ENCODE measurements around the gene TMEM150A. TPM values are rescaled to one million over a fixed set of nuclear protein-coding genes. Genes with fewer than 3 reads are reported as not detected.

The TMEM150A gene
- total and polyA plus RNA-seq, 2 of the 13 experiments (the other 11 are each of a cell fraction or from before 2014, with no cell fraction given): 30.1 to 70.4 TPM

DNA sequence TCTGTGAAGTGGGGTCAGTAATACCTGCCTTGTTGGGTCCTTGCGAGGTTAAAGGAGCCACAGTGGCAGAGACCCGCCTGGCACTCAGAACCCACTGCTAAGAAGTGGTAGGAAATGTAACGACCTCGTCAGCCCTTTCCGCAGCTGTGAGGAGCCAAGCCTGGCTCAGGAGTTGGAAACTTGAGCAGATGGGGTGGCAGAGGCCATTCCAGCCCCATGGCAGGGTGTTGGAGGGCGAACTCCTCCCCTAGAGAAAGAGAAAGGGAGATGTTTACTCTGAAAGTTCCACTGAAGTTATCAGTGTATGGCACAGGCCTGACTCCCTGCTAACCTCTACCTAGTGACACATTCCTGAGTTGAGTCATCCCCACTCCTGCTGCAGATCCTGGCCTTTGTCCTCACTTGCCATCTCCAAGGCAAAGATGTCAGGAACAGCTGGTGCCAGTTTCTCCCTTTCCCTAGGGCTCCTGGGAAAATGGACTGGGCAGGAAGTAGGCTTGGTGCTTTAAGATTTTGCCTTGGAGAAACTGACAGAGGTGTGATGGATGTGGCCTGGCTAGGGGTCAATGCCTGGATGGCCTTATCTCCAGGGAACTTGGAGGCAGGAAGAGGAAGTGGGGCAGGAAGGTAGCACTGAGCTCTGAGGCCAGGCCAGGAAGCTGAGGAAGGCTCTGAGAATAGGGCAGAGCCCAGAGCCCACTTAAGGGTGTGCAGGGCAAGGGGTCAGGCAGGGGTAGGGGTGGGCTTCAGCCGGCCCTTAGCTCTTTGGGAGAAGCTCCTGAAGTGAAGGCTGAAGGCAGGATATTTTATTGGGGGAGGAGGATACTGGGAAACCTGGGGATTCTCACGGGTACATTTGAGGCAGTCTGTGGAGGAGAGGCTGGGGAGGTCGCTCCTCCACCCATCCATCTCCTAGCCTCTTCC, 17.4 kb downstream of the TMEM150A start (continued):
- TF ChIP-seq, protein P1, sequence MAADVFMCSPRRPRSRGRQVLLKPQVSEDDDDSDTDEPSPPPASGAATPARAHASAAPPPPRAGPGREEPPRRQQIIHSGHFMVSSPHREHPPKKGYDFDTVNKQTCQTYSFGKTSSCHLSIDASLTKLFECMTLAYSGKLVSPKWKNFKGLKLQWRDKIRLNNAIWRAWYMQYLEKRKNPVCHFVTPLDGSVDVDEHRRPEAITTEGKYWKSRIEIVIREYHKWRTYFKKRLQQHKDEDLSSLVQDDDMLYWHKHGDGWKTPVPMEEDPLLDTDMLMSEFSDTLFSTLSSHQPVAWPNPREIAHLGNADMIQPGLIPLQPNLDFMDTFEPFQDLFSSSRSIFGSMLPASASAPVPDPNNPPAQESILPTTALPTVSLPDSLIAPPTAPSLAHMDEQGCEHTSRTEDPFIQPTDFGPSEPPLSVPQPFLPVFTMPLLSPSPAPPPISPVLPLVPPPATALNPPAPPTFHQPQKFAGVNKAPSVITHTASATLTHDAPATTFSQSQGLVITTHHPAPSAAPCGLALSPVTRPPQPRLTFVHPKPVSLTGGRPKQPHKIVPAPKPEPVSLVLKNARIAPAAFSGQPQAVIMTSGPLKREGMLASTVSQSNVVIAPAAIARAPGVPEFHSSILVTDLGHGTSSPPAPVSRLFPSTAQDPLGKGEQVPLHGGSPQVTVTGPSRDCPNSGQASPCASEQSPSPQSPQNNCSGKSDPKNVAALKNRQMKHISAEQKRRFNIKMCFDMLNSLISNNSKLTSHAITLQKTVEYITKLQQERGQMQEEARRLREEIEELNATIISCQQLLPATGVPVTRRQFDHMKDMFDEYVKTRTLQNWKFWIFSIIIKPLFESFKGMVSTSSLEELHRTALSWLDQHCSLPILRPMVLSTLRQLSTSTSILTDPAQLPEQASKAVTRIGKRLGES (CRISPR knock-in tag; IDR thresholded peaks at IDR 0.05; ENCODE audit: borderline replicate concordance): no peak
- TF ChIP-seq, protein P2, sequence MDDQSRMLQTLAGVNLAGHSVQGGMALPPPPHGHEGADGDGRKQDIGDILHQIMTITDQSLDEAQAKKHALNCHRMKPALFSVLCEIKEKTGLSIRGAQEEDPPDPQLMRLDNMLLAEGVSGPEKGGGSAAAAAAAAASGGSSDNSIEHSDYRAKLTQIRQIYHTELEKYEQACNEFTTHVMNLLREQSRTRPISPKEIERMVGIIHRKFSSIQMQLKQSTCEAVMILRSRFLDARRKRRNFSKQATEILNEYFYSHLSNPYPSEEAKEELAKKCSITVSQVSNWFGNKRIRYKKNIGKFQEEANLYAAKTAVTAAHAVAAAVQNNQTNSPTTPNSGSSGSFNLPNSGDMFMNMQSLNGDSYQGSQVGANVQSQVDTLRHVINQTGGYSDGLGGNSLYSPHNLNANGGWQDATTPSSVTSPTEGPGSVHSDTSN (CRISPR knock-in tag; IDR thresholded peaks at IDR 0.05; ENCODE audit: borderline replicate concordance): no peak
- TF ChIP-seq RARA (CRISPR knock-in tag; IDR thresholded peaks at IDR 0.05) (peak; percentile 95), SETDB1 (CRISPR knock-in tag; IDR thresholded peaks at IDR 0.05; ENCODE audit: borderline replicate concordance) (no peak), GATAD1 (CRISPR knock-in tag; IDR thresholded peaks at IDR 0.05) (peak; percentile 59), ZNF101 (CRISPR knock-in tag; IDR thresholded peaks at IDR 0.05; ENCODE audit: borderline replicate concordance, low read depth) (no peak), JUN (CRISPR knock-in tag; IDR thresholded peaks at IDR 0.05) (peak; percentile 94), AKAP8 (CRISPR knock-in tag; IDR thresholded peaks at IDR 0.05) (peak; percentile 43), ZNF282 (IDR thresholded peaks at IDR 0.05; ENCODE audit: partially characterized antibody) (no peak), ZNF382 (CRISPR knock-in tag; IDR thresholded peaks at IDR 0.05; ENCODE audit: borderline replicate concordance) (no peak), ZNF747 (CRISPR knock-in tag; IDR thresholded peaks at IDR 0.05; ENCODE audit: borderline replicate concordance) (no peak), ZNF317 (CRISPR knock-in tag; IDR thresholded peaks at IDR 0.05) (no peak; the same call in 1 of the 2 replicates), FOXO1 (CRISPR knock-in tag; IDR thresholded peaks at IDR 0.05) (peak; percentile 81), ZNF205 (CRISPR knock-in tag; IDR thresholded peaks at IDR 0.05) (peak; percentile 70; the same call in 1 of the 2 replicates), KLF16 (CRISPR knock-in tag; IDR thresholded peaks at IDR 0.05) (peak in 1 of 2 experiments; percentile 63; a peak in 2 of 4 replicates), KAT7 (CRISPR knock-in tag; IDR thresholded peaks at IDR 0.05; ENCODE audit: borderline replicate concordance) (peak; percentile 96), ZC3H13 (CRISPR knock-in tag; IDR thresholded peaks at IDR 0.05) (no peak)
- TF ChIP-seq, protein P3, sequence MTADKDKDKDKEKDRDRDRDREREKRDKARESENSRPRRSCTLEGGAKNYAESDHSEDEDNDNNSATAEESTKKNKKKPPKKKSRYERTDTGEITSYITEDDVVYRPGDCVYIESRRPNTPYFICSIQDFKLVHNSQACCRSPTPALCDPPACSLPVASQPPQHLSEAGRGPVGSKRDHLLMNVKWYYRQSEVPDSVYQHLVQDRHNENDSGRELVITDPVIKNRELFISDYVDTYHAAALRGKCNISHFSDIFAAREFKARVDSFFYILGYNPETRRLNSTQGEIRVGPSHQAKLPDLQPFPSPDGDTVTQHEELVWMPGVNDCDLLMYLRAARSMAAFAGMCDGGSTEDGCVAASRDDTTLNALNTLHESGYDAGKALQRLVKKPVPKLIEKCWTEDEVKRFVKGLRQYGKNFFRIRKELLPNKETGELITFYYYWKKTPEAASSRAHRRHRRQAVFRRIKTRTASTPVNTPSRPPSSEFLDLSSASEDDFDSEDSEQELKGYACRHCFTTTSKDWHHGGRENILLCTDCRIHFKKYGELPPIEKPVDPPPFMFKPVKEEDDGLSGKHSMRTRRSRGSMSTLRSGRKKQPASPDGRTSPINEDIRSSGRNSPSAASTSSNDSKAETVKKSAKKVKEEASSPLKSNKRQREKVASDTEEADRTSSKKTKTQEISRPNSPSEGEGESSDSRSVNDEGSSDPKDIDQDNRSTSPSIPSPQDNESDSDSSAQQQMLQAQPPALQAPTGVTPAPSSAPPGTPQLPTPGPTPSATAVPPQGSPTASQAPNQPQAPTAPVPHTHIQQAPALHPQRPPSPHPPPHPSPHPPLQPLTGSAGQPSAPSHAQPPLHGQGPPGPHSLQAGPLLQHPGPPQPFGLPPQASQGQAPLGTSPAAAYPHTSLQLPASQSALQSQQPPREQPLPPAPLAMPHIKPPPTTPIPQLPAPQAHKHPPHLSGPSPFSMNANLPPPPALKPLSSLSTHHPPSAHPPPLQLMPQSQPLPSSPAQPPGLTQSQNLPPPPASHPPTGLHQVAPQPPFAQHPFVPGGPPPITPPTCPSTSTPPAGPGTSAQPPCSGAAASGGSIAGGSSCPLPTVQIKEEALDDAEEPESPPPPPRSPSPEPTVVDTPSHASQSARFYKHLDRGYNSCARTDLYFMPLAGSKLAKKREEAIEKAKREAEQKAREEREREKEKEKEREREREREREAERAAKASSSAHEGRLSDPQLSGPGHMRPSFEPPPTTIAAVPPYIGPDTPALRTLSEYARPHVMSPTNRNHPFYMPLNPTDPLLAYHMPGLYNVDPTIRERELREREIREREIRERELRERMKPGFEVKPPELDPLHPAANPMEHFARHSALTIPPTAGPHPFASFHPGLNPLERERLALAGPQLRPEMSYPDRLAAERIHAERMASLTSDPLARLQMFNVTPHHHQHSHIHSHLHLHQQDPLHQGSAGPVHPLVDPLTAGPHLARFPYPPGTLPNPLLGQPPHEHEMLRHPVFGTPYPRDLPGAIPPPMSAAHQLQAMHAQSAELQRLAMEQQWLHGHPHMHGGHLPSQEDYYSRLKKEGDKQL (CRISPR knock-in tag; IDR thresholded peaks at IDR 0.05; ENCODE audit: low read depth): peak; percentile 75
- TF ChIP-seq, protein P4, sequence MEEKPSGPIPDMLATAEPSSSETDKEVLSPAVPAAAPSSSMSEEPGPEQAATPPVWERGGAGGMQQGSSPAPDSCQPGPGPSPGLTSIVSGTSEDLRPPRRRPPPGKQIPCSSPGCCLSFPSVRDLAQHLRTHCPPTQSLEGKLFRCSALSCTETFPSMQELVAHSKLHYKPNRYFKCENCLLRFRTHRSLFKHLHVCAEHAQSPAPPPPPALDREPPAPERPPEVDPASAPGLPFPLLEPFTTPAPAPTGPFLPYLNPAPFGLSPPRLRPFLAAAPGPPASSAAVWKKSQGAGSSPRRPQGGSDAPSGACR (CRISPR knock-in tag; IDR thresholded peaks at IDR 0.05): 0 out of 2 replicates have a peak, but pooled peaks have one; percentile 39
